ENCODE data around the gene ARSG. TPM values are rescaled to one million over a fixed set of nuclear protein-coding genes. Genes with fewer than 3 reads are reported as not detected.

ARSG gene
- total and polyA plus RNA-seq, 4 donors: 1.5 to 5.4 (median 2.3) TPM

DNA sequence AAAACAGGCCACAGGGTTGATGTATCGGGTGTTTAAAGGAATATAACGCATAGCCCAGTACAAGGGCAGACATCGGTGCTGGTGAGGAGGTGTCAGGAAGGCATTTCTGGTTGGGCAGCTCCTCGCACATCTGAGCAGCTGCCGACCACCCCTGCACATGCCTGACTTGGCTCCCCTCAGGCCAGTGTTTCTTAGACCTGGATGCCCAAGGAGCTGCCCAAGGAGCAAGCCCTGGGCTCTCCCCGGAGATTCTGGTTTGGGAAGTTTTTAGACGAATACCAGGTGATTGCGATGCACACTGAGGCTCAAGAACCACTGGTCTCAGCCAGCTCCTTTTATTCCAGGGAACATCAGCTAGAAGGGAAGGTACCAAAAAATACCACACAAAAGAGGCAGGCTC lies 154.4 kb downstream of the ARSG start:
- Histone ChIP-seq H3K4me1 (ENCODE audit: control insufficient read depth in 4 of 4, insufficient read depth in 4 of 4, low read length in 3 of 4) (peaks cover 0 to 6% (median 2%) of the 10 kb centered on the region in 4 donors), H3K4me3 (ENCODE audit: low read depth in 1 of 3, low read length in 3 of 3) (no peak overlapping the region), H3K9ac (ENCODE audit: low read depth in 1 of 2, low read length in 2 of 2) (no peak overlapping the region), H3K27ac (ENCODE audit: low read depth in 1 of 2, low read length in 2 of 2) (no peak overlapping the region), H3K27me3 (ENCODE audit: control insufficient read depth in 4 of 4, insufficient read depth in 4 of 4, low read length in 3 of 4) (no peaks in the 10 kb centered on the region), H3K36me3 (ENCODE audit: control insufficient read depth in 4 of 4, insufficient read depth in 3 of 4, low read depth in 1 of 4, low read length in 3 of 4) (peaks cover 2 to 19% (median 9%) of the 10 kb centered on the region in 4 donors), H3K9me3 (ENCODE audit: control insufficient read depth in 4 of 4, low read length in 3 of 4) (no peaks in the 10 kb centered on the region)
- WGBS: 97% methylated on average over 8 of the region's 8 CpGs
- TF ChIP-seq, protein P1, sequence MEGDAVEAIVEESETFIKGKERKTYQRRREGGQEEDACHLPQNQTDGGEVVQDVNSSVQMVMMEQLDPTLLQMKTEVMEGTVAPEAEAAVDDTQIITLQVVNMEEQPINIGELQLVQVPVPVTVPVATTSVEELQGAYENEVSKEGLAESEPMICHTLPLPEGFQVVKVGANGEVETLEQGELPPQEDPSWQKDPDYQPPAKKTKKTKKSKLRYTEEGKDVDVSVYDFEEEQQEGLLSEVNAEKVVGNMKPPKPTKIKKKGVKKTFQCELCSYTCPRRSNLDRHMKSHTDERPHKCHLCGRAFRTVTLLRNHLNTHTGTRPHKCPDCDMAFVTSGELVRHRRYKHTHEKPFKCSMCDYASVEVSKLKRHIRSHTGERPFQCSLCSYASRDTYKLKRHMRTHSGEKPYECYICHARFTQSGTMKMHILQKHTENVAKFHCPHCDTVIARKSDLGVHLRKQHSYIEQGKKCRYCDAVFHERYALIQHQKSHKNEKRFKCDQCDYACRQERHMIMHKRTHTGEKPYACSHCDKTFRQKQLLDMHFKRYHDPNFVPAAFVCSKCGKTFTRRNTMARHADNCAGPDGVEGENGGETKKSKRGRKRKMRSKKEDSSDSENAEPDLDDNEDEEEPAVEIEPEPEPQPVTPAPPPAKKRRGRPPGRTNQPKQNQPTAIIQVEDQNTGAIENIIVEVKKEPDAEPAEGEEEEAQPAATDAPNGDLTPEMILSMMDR (IDR thresholded peaks at IDR 0.05; ENCODE audit: low read depth, low read length, missing input control): no peak
- TF ChIP-seq GABPA (IDR thresholded peaks at IDR 0.05 in 1 of 2, conservative IDR thresholded peaks at IDR 0.05 in 1 of 2): no peak
- TF ChIP-seq, protein P2, sequence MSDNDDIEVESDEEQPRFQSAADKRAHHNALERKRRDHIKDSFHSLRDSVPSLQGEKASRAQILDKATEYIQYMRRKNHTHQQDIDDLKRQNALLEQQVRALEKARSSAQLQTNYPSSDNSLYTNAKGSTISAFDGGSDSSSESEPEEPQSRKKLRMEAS (IDR thresholded peaks at IDR 0.05): no peak
- TF ChIP-seq, protein P3, sequence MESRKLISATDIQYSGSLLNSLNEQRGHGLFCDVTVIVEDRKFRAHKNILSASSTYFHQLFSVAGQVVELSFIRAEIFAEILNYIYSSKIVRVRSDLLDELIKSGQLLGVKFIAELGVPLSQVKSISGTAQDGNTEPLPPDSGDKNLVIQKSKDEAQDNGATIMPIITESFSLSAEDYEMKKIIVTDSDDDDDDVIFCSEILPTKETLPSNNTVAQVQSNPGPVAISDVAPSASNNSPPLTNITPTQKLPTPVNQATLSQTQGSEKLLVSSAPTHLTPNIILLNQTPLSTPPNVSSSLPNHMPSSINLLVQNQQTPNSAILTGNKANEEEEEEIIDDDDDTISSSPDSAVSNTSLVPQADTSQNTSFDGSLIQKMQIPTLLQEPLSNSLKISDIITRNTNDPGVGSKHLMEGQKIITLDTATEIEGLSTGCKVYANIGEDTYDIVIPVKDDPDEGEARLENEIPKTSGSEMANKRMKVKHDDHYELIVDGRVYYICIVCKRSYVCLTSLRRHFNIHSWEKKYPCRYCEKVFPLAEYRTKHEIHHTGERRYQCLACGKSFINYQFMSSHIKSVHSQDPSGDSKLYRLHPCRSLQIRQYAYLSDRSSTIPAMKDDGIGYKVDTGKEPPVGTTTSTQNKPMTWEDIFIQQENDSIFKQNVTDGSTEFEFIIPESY (IDR thresholded peaks at IDR 0.05): no peak
- TF ChIP-seq HNF4G (IDR thresholded peaks at IDR 0.05): no peak
- no peak for TF ChIP-seq RXRA (IDR thresholded peaks at IDR 0.05)
- no peak for TF ChIP-seq FOXA1 (IDR thresholded peaks at IDR 0.05)
- TF ChIP-seq, protein P4, sequence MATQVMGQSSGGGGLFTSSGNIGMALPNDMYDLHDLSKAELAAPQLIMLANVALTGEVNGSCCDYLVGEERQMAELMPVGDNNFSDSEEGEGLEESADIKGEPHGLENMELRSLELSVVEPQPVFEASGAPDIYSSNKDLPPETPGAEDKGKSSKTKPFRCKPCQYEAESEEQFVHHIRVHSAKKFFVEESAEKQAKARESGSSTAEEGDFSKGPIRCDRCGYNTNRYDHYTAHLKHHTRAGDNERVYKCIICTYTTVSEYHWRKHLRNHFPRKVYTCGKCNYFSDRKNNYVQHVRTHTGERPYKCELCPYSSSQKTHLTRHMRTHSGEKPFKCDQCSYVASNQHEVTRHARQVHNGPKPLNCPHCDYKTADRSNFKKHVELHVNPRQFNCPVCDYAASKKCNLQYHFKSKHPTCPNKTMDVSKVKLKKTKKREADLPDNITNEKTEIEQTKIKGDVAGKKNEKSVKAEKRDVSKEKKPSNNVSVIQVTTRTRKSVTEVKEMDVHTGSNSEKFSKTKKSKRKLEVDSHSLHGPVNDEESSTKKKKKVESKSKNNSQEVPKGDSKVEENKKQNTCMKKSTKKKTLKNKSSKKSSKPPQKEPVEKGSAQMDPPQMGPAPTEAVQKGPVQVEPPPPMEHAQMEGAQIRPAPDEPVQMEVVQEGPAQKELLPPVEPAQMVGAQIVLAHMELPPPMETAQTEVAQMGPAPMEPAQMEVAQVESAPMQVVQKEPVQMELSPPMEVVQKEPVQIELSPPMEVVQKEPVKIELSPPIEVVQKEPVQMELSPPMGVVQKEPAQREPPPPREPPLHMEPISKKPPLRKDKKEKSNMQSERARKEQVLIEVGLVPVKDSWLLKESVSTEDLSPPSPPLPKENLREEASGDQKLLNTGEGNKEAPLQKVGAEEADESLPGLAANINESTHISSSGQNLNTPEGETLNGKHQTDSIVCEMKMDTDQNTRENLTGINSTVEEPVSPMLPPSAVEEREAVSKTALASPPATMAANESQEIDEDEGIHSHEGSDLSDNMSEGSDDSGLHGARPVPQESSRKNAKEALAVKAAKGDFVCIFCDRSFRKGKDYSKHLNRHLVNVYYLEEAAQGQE (IDR thresholded peaks at IDR 0.05): no peak
- TF ChIP-seq RAD21 (IDR thresholded peaks at IDR 0.05): no peak
- no peak for TF ChIP-seq HNF4A (conservative IDR thresholded peaks at IDR 0.05)
- TF ChIP-seq YY1 (IDR thresholded peaks at IDR 0.05): no peak
- no peak for TF ChIP-seq SP1 (IDR thresholded peaks at IDR 0.05)
- TF ChIP-seq, protein P5, sequence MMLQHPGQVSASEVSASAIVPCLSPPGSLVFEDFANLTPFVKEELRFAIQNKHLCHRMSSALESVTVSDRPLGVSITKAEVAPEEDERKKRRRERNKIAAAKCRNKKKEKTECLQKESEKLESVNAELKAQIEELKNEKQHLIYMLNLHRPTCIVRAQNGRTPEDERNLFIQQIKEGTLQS (IDR thresholded peaks at IDR 0.05): no peak
- TF ChIP-seq NR2F2 (IDR thresholded peaks at IDR 0.05): no peak
- TF ChIP-seq JUND (IDR thresholded peaks at IDR 0.05): no peak
- TF ChIP-seq FOXA2 (IDR thresholded peaks at IDR 0.05): no peak
- TF ChIP-seq EGR1 (IDR thresholded peaks at IDR 0.05; ENCODE audit: low read depth in 2 of 2): no peak
- no peak for DNase-seq (ENCODE audit: low spot score)
